Endothelial cell of umbilical vein (primary cell): ENCODE data around the gene ZBTB7C. TPM values are rescaled to one million over a fixed set of nuclear protein-coding genes. Genes with fewer than 3 reads are reported as not detected.

Experiments
- BruUV-seq: library from RNA; stranded (reverse); fragments of 400-500 nt; replicated peaks from 2 replicates; lab custom pipeline; 2021; lab: Mats Ljungman, UMichigan
- CTCF ChIA-PET: fragments of 300-600, 350-600 bp; sonication (Branson Sonifier 250); formaldehyde crosslinking; loops from one replicate; lab custom pipeline; 2021; ENCODE audit warnings: antibody characterized with exemption, inconsistent platforms; lab: Charles Lee
- POLR2A ChIA-PET: fragments of 300-600, 350-600 bp; sonication (Branson Sonifier 250); formaldehyde crosslinking; loops from one replicate; lab custom pipeline; 2021; ENCODE audit warnings: antibody characterized with exemption, inconsistent platforms; lab: Charles Lee
- DNase-seq: peaks from one replicate; pipeline ENCODE4 v3.0.0-alpha.2; 2011; ENCODE audit warnings: low read depth, low spot score
- FAIRE-seq: peaks from 2 replicates; lab custom pipeline; 2011; peaks lifted over from hg19 to GRCh38; lab: Jason Lieb, UNC
- H2AFZ ChIP-seq: 2 replicates; pipeline ENCODE4 v1.6.0; 2012; ENCODE audit warnings: low read depth, low read length, control low read depth, inconsistent platforms
- H3K27ac ChIP-seq: 2 replicates; pipeline ENCODE4 v1.5.1; 2011; ENCODE audit warnings: low read depth, mild to moderate bottlenecking, control low read depth, low read length, moderate library complexity; ENCODE audit not compliant: insufficient read depth
- H3K27me3 ChIP-seq, 2 experiments: 2 replicates each; pipeline versions ENCODE4 v1.6.0 to v1.6.1; 2011; ENCODE audit warnings: low read length in 2 of 2, mixed read lengths in 1 of 2; ENCODE audit not compliant: control insufficient read depth in 2 of 2, insufficient read depth in 2 of 2
- H3K36me3 ChIP-seq, 2 experiments: 2 replicates in 1 of 2; 3 replicates in 1 of 2; pipeline ENCODE4 v1.5.1; 2011; ENCODE audit warnings: low read length in 2 of 2, mild to moderate bottlenecking in 1 of 2, moderate library complexity in 1 of 2; ENCODE audit not compliant: control insufficient read depth in 2 of 2, insufficient read depth in 2 of 2; ENCODE audit errors: extremely low read depth in 1 of 2
- H3K4me1 ChIP-seq: 3 replicates; pipeline ENCODE4 v1.5.1; 2011; ENCODE audit warnings: mild to moderate bottlenecking, low read length; ENCODE audit not compliant: control insufficient read depth, insufficient read depth; ENCODE audit errors: extremely low read depth
- H3K4me2 ChIP-seq: 2 replicates; pipeline ENCODE4 v1.6.1; 2011; ENCODE audit warnings: low read length, control low read depth, mixed read lengths; ENCODE audit not compliant: insufficient read depth
- H3K4me3 ChIP-seq, 3 experiments: fragments of 200-600 bp in 1 of 3; sonication (generic), shearing (Covaris generic) in 1 of 3; replicated peaks in 1 of 3; 2 replicates each; pipeline ENCODE4 v1.5.1; 2011 to 2016; ENCODE audit warnings: control low read depth in 3 of 3, low read length in 3 of 3, mild to moderate bottlenecking in 2 of 3, inconsistent platforms in 1 of 3, low read depth in 1 of 3, moderate library complexity in 1 of 3; ENCODE audit not compliant: insufficient read depth in 1 of 3
- H3K79me2 ChIP-seq: 2 replicates; pipeline ENCODE4 v1.6.0; 2012; ENCODE audit warnings: low read length, inconsistent platforms; ENCODE audit not compliant: control insufficient read depth, insufficient read depth
- H3K9ac ChIP-seq: replicated peaks from 2 replicates; pipeline ENCODE3; 2011; ENCODE audit warnings: low read length, control low read depth; ENCODE audit not compliant: insufficient read depth; ENCODE audit errors: extremely low read depth
- H3K9me1 ChIP-seq: replicated peaks from 3 replicates; pipeline ENCODE4 v1.6.0; 2011; ENCODE audit warnings: mild to moderate bottlenecking, low read length; ENCODE audit not compliant: control insufficient read depth, insufficient read depth; ENCODE audit errors: extremely low read depth
- H3K9me3 ChIP-seq: replicated peaks from 2 replicates; pipeline ENCODE4 v1.5.1; 2012; ENCODE audit warnings: low read length, inconsistent platforms; ENCODE audit not compliant: control insufficient read depth, insufficient read depth
- H4K20me1 ChIP-seq: replicated peaks from 2 replicates; pipeline ENCODE3; 2011; ENCODE audit warnings: mild to moderate bottlenecking, low read length; ENCODE audit not compliant: control insufficient read depth, insufficient read depth; ENCODE audit errors: extremely low read depth
- EZH2 ChIP-seq: IDR thresholded peaks from 2 replicates; pipeline ENCODE4 v1.6.1; 2012; ENCODE audit warnings: borderline replicate concordance, low read depth, mild to moderate bottlenecking, moderate library complexity, low read length, inconsistent platforms; ENCODE audit not compliant: severe bottlenecking
- FOS ChIP-seq: IDR thresholded peaks from 2 replicates; pipeline ENCODE4 v1.6.1; 2011; ENCODE audit warnings: mild to moderate bottlenecking, low read length, moderate library complexity, borderline replicate concordance; ENCODE audit not compliant: insufficient read depth
- GATA2 ChIP-seq: IDR thresholded peaks from 2 replicates; pipeline ENCODE4 v1.7.0; 2011; ENCODE audit warnings: low read depth, mild to moderate bottlenecking, moderate library complexity, mixed read lengths, low read length; ENCODE audit not compliant: insufficient read length, insufficient read depth
- JUN ChIP-seq: IDR thresholded peaks from 2 replicates; pipeline ENCODE4 v1.6.1; 2011; ENCODE audit warnings: borderline replicate concordance, low read depth; ENCODE audit not compliant: insufficient read length, insufficient read depth
- MYC ChIP-seq: IDR thresholded peaks from one replicate; pipeline ENCODE4 v1.6.1; 2011; ENCODE audit warnings: mild to moderate bottlenecking, low read depth, low read length
- POLR2A ChIP-seq: IDR thresholded peaks from 2 replicates; pipeline ENCODE4 v1.6.1; 2012; ENCODE audit warnings: low read depth, mild to moderate bottlenecking, control low read depth, low read length
- POLR2AphosphoS5 ChIP-seq: IDR thresholded peaks from 2 replicates; pipeline ENCODE4 v1.6.1; 2012; ENCODE audit warnings: low read depth, mild to moderate bottlenecking, control low read depth, low read length, moderate library complexity; ENCODE audit not compliant: insufficient read depth
- dilution Hi-C: fragments of 300-500 bp; cut with MboI; formaldehyde crosslinking; loops from one replicate; pipeline ENCODE4 v1.15.0; 2019; ENCODE audit warnings: low sequenced_read_pairs; ENCODE audit not compliant: extremely low pct_ligation_motif_present
- intact Hi-C: fragments of 100-400 bp; cut with micrococcal nuclease; formaldehyde crosslinking; loops from one replicate; pipeline ENCODE4 v1.10.0; 2022
- polyA plus RNA-seq, 4 experiments: library from polyadenylated mRNA; depleted of rRNA in 3 of 4; stranded (reverse) in 3 of 4; unstranded in 1 of 4; fragments of >200 nt; gene quantifications; 2 replicates each; pipeline versions ENCODE4 v1.2.1 to v1.2.3, GENCODE V29; 2011 to 2012; ENCODE audit warnings: missing spikeins in 1 of 4
- total RNA-seq: library from RNA; stranded (reverse); gene quantifications from 2 replicates; pipeline ENCODE4 v1.2.3, GENCODE V29; 2021
- TF ChIP-seq, protein P1 (sequence below): IDR thresholded peaks from 2 replicates; pipeline ENCODE4 v1.6.1; 2011; ENCODE audit not compliant: insufficient read depth, insufficient read length
- TF ChIP-seq, protein P2 (sequence below), 2 donors: IDR thresholded peaks; 1 replicate in 1 of 2; 2 replicates in 1 of 2; pipeline ENCODE4 v1.5.1; 2011; ENCODE audit warnings: low read length in 2 of 2, mild to moderate bottlenecking in 2 of 2, moderate library complexity in 2 of 2, control low read depth in 1 of 2, inconsistent platforms in 1 of 2, low read depth in 1 of 2; ENCODE audit not compliant: insufficient read depth in 1 of 2; ENCODE audit errors: extremely low read depth in 1 of 2

Gene ZBTB7C
- total and polyA plus RNA-seq, 2 donors (not counting 3 experiments of a cell fraction or from before 2014, with no cell fraction given): not detected

DNA sequence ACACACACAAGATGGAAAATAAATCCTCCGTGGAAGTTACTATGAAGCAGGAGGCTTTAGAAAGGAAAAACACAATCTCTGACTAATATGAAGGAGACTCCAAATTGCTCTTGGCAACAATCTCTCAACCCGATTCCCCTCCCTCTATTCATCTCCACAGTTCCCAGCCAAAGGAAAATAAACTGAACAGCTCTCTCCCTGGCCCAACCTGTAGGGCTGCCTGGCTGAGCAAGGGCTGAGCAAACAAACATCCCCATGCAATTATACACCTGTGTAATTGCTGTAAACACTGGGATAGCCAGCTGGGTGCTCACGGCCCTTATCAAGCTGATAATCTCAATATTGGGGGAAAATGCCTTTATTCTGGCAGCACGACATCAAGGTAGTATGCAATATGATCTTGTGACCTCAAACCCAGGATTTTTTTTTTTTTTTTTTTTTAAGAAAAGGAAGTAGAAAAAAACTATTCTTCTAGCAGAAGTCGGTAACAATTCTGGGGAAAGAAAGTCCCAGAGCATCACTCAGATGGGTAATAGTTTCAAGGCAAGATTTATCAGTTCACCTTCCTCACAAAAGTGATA, 275.4 kb downstream of the ZBTB7C start:
- FAIRE-seq: no peak
- CTCF ChIA-PET: no interaction called here

More for the DNA sequence above, 275.4 kb downstream of the ZBTB7C start:
- no peaks in the 10 kb centered on the region for H3K9me1 ChIP-seq
- no peaks in the 10 kb centered on the region for H3K79me2 ChIP-seq
- H3K9me3 ChIP-seq: no peaks in the 10 kb centered on the region
- DNase-seq: no peak
- H2AFZ ChIP-seq: no peak overlapping the region
- no peaks in the 10 kb centered on the region for H4K20me1 ChIP-seq
- BruUV-seq: no TSS peak
- dilution Hi-C loops (no loop called here), intact Hi-C loops (no loop called here)
- H3K27ac ChIP-seq: no peak overlapping the region
- no peak overlapping the region for H3K4me3 ChIP-seq
- POLR2A ChIA-PET: no interaction called here
- no peaks in the 10 kb centered on the region for H3K4me1 ChIP-seq
- H3K36me3 ChIP-seq: no peaks in the 10 kb centered on the region
- no peak overlapping the region for H3K9ac ChIP-seq
- TF ChIP-seq POLR2A (no peak), FOS (no peak), MYC (no peak), EZH2 (no peak), JUN (no peak), GATA2 (no peak), POLR2AphosphoS5 (no peak)
- TF ChIP-seq, protein P1, sequence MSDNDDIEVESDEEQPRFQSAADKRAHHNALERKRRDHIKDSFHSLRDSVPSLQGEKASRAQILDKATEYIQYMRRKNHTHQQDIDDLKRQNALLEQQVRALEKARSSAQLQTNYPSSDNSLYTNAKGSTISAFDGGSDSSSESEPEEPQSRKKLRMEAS: no peak
- TF ChIP-seq, protein P2, sequence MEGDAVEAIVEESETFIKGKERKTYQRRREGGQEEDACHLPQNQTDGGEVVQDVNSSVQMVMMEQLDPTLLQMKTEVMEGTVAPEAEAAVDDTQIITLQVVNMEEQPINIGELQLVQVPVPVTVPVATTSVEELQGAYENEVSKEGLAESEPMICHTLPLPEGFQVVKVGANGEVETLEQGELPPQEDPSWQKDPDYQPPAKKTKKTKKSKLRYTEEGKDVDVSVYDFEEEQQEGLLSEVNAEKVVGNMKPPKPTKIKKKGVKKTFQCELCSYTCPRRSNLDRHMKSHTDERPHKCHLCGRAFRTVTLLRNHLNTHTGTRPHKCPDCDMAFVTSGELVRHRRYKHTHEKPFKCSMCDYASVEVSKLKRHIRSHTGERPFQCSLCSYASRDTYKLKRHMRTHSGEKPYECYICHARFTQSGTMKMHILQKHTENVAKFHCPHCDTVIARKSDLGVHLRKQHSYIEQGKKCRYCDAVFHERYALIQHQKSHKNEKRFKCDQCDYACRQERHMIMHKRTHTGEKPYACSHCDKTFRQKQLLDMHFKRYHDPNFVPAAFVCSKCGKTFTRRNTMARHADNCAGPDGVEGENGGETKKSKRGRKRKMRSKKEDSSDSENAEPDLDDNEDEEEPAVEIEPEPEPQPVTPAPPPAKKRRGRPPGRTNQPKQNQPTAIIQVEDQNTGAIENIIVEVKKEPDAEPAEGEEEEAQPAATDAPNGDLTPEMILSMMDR (IDR thresholded peaks at IDR 0.05; ENCODE audit: extremely low read depth in 1 of 2, insufficient read depth in 1 of 2, low read depth in 1 of 2, low read length in 2 of 2): no peak
- H3K27me3 ChIP-seq: peaks cover 38 to 42% of the 10 kb centered on the region in 2 experiments
- no peak overlapping the region for H3K4me2 ChIP-seq
